RWPE1 (cell line): ENCODE results near the gene SCLY.

Experiments
- CTCF ChIA-PET: fragments of 350-600 bp; sonication (Branson Sonifier 250); formaldehyde crosslinking; extraction: SDS; loops from one replicate; lab custom pipeline; 2021; lab: Yijun Ruan, JAX
- POLR2A ChIA-PET: fragments of 400-600 bp; formaldehyde crosslinking; extraction: SDS; loops from one replicate; lab custom pipeline; 2020; ENCODE audit warnings: antibody characterized with exemption; ENCODE audit not compliant: low non-redundant PET; lab: Yijun Ruan, JAX
- DNase-seq: peaks from one replicate; pipeline ENCODE4 v3.0.0; 2012; ENCODE audit warnings: low spot score
- H3K27ac ChIP-seq: fragments of 450-650 bp; 2 replicates; pipeline ENCODE4 v1.5.1; 2017
- CTCF ChIP-seq: fragments of 450-650 bp; conservative IDR thresholded peaks from 2 replicates; pipeline ENCODE4 v1.5.1; 2017; ENCODE audit warnings: low read depth, mild to moderate bottlenecking

The SCLY gene

GRCh38 chr2:238131761-238132462, 71.1 kb downstream of the SCLY start:
- ChIA-PET CTCF (interaction anchor here (0.7 kb wide), 1 partner anchor 22 kb away, joined by 4 read pairs; no protein-coding TSS in a partner anchor), POLR2A (no interaction called here)
- no peak for DNase-seq
- H3K27ac ChIP-seq, result no peak overlapping the region
- no peak for TF ChIP-seq CTCF

GRCh38 chr2:238132463-238133450, 72.0 kb downstream of the SCLY start:
- H3K27ac ChIP-seq, result no peak overlapping the region
- POLR2A ChIA-PET, result no interaction called here
- TF ChIP-seq CTCF, result no peak
- CTCF ChIA-PET, result interaction anchor here (0.7 kb wide), 1 partner anchor 21 kb away, joined by 4 read pairs; no protein-coding TSS in a partner anchor
- no peak for DNase-seq

- TF ChIP-seq CTCF, result no peak
- no peak for DNase-seq
- ChIA-PET CTCF (no interaction called here), POLR2A (no interaction called here)
- H3K27ac ChIP-seq, result no peak overlapping the region
These were observed 72.9 kb downstream of the SCLY start for GRCh38 chr2:238133499-238134392.

DNA sequence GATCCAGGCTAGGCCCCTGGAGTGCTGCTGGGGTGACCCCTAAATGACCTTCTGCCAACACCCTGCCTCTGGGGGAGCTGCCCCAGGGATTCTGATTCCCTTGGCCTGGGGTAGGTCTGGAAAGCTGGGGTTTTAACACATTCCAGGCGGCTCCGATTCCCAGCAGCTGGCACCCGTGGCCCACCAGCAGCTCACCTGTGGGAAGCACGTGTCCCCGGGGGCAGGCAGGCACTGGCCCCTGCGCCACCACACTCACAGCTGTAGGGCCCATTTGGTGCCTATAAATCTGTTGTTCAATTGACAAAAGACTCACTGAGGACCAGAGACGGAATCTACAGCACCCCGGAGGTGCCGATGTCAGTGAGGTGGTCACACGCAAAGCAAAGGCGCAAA, 73.6 kb downstream of the SCLY start:
- ChIA-PET POLR2A (no interaction called here), CTCF (interaction anchor here (1.6 kb wide), 1 partner anchor 14 kb away, joined by 3 read pairs; no protein-coding TSS in a partner anchor)
- no peak overlapping the region for H3K27ac ChIP-seq
- TF ChIP-seq CTCF, result no peak
- no peak for DNase-seq

DNA sequence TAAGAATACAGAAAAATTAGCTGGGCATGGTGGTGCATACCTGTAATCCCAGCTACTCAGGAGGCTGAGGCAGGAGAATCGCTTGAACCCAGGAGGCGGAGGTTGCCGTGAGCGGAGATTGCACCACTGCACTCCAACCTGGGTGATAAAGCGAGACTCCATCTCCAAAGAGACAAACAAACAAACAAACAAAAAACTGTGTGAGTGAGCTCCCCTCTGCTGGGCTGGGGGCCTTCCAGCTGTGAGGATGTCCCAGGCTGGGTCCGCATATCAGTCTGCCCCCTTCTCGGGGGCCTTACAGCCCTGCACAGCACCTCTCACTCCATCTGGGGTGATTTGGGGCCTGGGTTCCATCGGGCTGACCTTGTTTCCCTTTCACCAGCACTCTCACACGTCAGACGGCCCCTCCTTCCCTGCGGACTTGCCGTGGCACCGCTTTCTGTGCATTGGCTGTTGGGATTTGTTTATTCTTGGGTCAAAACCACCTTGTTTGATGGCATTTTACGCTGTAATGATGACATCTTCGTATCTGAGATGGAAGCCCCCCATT, 74.9 kb downstream of the SCLY start:
- no peak overlapping the region for H3K27ac ChIP-seq
- TF ChIP-seq CTCF, result no peak
- no peak for DNase-seq
- CTCF ChIA-PET, result interaction anchor here (1.6 kb wide), 1 partner anchor 15 kb away, joined by 3 read pairs; no protein-coding TSS in a partner anchor
- POLR2A ChIA-PET, result no interaction called here
